C1 segment of cervical spinal cord (tissue), 14 donors: ENCODE measurements around the gene IL17C.
"Not testable (repeated sequence)": the region's sequence is repeated elsewhere in the genome, so short reads cannot be mapped to it uniquely, and the experiment has no call there.

Experiments
- DNase-seq, 14 donors: peaks; one replicate each; lab custom pipeline; 2025; lab: John Stamatoyannopoulos, UW

Gene IL17C

GRCh38 chr16:88609426-88609825, 28.9 kb upstream of the IL17C start:
- not testable (repeated sequence) for DNase-seq

GRCh38 chr16:88610080-88610479, 28.3 kb upstream of the IL17C start:
- DNase-seq = no peak

- DNase-seq = peak in 1 of 14 donors; percentile 42
Observed at GRCh38 chr16:88610909-88611812, 27.2 kb upstream of the IL17C start.

GRCh38 chr16:88613293-88613692, 25.1 kb upstream of the IL17C start:
- no peak for DNase-seq

GRCh38 chr16:88613911-88614817, 24.2 kb upstream of the IL17C start:
- DNase-seq = peak in 4 of 14 donors; percentile 6 to 22 (median 11)

- peak in 1 of 14 donors; percentile 87 for DNase-seq
Observed at GRCh38 chr16:88614818-88615580, 23.4 kb upstream of the IL17C start.

- peak in 1 of 14 donors; percentile 81 for DNase-seq
Observed at GRCh38 chr16:88616320-88616719, 22.1 kb upstream of the IL17C start.

- no peak for DNase-seq
Observed at GRCh38 chr16:88616736-88617135, 21.6 kb upstream of the IL17C start.

GRCh38 chr16:88617268-88618031, 20.9 kb upstream of the IL17C start:
- no peak for DNase-seq

GRCh38 chr16:88618182-88618955, 20.0 kb upstream of the IL17C start:
- no peak for DNase-seq

GRCh38 chr16:88618956-88619667, 19.3 kb upstream of the IL17C start:
- DNase-seq = no peak

GRCh38 chr16:88619859-88620815, 18.2 kb upstream of the IL17C start:
- DNase-seq = no peak

GRCh38 chr16:88622125-88622524, 16.2 kb upstream of the IL17C start:
- no peak for DNase-seq

- DNase-seq = no peak
Observed at GRCh38 chr16:88622866-88623265, 15.5 kb upstream of the IL17C start.

- no peak for DNase-seq
Observed at GRCh38 chr16:88623858-88624257, 14.5 kb upstream of the IL17C start.

- DNase-seq = no peak
Observed at GRCh38 chr16:88624481-88624880, 13.9 kb upstream of the IL17C start.

- DNase-seq = no peak
Observed at GRCh38 chr16:88624977-88625576, 13.3 kb upstream of the IL17C start.

GRCh38 chr16:88626646-88627045, 11.7 kb upstream of the IL17C start:
- DNase-seq = peak in 1 of 14 donors; percentile 93
